Pancreas (tissue), 10 donors: ENCODE results near the gene JMJD8. TPM values are rescaled to one million over a fixed set of nuclear protein-coding genes. Genes with fewer than 3 reads are reported as not detected.

Experiments
- ATAC-seq, 4 donors: fragments of 200-7000 bp; cut with Tn5 transposase; one replicate each; pipeline versions ENCODE4 v1.8.0 to v1.9.1; 2020; ENCODE audit warnings: mild to moderate bottlenecking in 4 of 4, moderate library complexity in 4 of 4
- DNase-seq, 6 donors: peaks; one replicate each; pipeline ENCODE4 v3.0.0-alpha.2; 2020
- FAIRE-seq: peaks from 2 replicates; lab custom pipeline; 2012; peaks lifted over from hg19 to GRCh38; lab: Jason Lieb, UNC
- H3K27ac ChIP-seq, 4 donors: fragments of 200-600 bp; sonication (generic); 1 replicate in 3 of 4; 2 replicates in 1 of 4; pipeline versions ENCODE4 v1.5.0 to v1.8.0; 2020
- H3K27me3 ChIP-seq, 4 donors: fragments of 200-600 bp; one replicate each; pipeline ENCODE4 v1.8.0; 2021
- H3K36me3 ChIP-seq, 3 donors: fragments of 200-600 bp; sonication (generic) in 1 of 3; one replicate each; pipeline versions ENCODE4 v1.5.0 to v1.8.0; 2020 to 2021
- H3K4me1 ChIP-seq, 3 donors: fragments of 200-600 bp; one replicate each; pipeline ENCODE4 v1.8.0; 2021
- H3K4me3 ChIP-seq, 4 donors: fragments of 200-600 bp; sonication (generic) in 2 of 4; one replicate each; pipeline versions ENCODE4 v1.5.0 to v1.8.0; 2020 to 2021
- H3K9me3 ChIP-seq, 4 donors: fragments of 200-600 bp; one replicate each; pipeline ENCODE4 v1.8.0; 2021
- WGBS, 2 donors: extraction: QIAGEN DNeasy Blood & Tissue Kit; methylation state at CpG; one replicate each; pipeline ENCODE4 v1.1.7; 2013; 5-methylcytosine and 5-hydroxymethylcytosine counted together
- intact Hi-C, 3 donors: fragments of 100-400 bp; cut with DNase I; formaldehyde crosslinking; loops; one replicate each; pipeline versions ENCODE4 v1.11.1 to v1.14.2; 2022
- polyA plus RNA-seq, 2 donors: library from polyadenylated mRNA; stranded (reverse); fragments of 200-250 nt; gene quantifications; one replicate each; pipeline ENCODE4 v1.2.3, GENCODE V29; 2013
- total RNA-seq, 6 donors: library from RNA; stranded (reverse); fragmentation: NEBNext Ultra II Directional in 4 of 6; extraction: Animal tissue kit (Norgen Biotek cat#: 25700) in 4 of 6; gene quantifications; one replicate each; pipeline versions ENCODE4 v1.2.1 to v1.2.4, GENCODE V29; 2021 to 2023
- TF ChIP-seq, protein P1 (sequence below), 4 donors: fragments of 200-600 bp; sonication (generic) in 3 of 4; IDR thresholded peaks; one replicate each; pipeline versions ENCODE4 v1.5.0 to v1.8.0; 2021; ENCODE audit warnings: antibody characterized with exemption in 4 of 4
- donor health status: healthy with polysubstance abuse.
- donor health status: DM: no; HTN: no; CAD: no; lungs with moderate emphysema.
- donor health status: DM: no; HTN: no; CAD: no.
- donor health status: control.
- donor health status: control.
- donor health status: Bipolar disorder and iron deficiency.
- donor health status: DM: yes; HTN: yes; CAD: no.
- donor health status: DM: no; HTN: no; CAD: no.
- donor health status: DM: no; HTN: no; CAD: no.
- donor health status: DM: yes; HTN: yes; CAD: no.

JMJD8 gene
- total and polyA plus RNA-seq, 8 donors, result 25.0 to 50.2 (median 34.2) TPM

DNA sequence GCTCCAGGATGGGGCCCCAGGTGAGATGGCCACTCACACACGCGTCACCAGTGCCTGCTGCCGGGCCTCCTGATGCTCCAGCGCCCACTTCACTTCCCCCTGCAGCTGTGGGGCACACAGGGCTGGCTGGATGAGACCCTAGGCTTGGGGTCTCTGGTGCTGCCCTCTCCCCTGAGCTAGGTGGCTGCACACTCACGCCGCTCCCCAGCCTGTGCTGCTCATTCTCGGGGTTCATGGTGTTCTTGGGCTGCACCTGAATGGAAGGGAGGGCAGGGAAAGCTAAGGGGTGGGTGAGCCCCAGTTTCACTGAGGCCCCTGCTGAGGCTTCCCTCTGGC lies 40.9 kb upstream of the JMJD8 start:
- no peak overlapping the region for H3K27ac ChIP-seq
- TF ChIP-seq, protein P1, sequence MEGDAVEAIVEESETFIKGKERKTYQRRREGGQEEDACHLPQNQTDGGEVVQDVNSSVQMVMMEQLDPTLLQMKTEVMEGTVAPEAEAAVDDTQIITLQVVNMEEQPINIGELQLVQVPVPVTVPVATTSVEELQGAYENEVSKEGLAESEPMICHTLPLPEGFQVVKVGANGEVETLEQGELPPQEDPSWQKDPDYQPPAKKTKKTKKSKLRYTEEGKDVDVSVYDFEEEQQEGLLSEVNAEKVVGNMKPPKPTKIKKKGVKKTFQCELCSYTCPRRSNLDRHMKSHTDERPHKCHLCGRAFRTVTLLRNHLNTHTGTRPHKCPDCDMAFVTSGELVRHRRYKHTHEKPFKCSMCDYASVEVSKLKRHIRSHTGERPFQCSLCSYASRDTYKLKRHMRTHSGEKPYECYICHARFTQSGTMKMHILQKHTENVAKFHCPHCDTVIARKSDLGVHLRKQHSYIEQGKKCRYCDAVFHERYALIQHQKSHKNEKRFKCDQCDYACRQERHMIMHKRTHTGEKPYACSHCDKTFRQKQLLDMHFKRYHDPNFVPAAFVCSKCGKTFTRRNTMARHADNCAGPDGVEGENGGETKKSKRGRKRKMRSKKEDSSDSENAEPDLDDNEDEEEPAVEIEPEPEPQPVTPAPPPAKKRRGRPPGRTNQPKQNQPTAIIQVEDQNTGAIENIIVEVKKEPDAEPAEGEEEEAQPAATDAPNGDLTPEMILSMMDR (IDR thresholded peaks at IDR 0.05), result no peak

DNA sequence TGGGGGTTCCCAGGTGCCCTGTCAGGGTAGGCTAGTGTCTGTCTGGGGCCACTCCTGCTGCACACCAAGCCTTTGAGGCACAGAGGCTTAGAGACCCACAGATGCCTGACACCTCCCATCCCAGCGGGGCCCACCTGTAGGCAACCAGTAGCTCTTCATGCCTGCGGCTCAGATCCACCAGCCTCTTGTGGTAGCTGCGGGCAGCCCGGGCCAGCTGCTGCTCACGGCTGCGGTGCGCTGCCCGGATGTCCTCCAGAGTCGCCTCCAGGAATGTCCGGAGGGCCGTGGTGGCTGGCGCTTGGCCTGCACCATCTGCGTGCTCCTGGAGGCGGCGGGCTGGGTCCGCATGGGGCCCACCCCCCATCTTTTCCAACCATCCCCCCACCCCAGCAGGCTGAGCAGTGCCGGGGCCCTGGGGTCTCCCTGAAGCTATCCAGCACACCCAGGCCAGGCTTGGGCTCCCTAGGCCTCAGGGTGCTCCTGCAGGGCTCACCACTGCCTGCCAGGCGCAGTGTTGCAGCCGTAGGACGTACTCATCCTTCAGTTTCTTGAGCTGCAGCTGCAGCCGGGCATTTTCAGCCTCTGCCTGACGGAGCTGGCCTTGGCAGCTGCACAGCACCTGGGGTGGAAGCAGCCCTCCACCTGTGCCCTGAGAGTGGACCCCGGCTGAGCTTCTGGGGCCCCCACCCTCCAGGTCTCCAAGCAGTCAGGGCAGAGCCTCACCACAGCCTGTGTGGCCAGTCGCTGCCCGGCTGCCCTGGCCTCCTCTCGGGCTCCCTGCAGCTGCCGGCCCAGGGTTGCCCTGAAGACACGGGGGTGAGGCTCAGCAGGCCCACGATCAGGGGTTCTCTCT lies 40.3 kb upstream of the JMJD8 start:
- DNase-seq (peak in 2 of 6 donors; percentile 37 to 78), ATAC-seq (no peak), FAIRE-seq (no peak)
- H3K4me3 ChIP-seq, result no peak overlapping the region
- no peak overlapping the region for H3K27ac ChIP-seq
- TF ChIP-seq, protein P1 (IDR thresholded peaks at IDR 0.05), result no peak
- WGBS, 2 donors, result 58 to 61% methylated on average over 26 to 29 of the region's 29 CpGs
- no peaks in the 10 kb centered on the region for H3K27me3 ChIP-seq
- no peaks in the 10 kb centered on the region for H3K9me3 ChIP-seq
- no peaks in the 10 kb centered on the region for H3K36me3 ChIP-seq
- intact Hi-C loops, result no loop called here
- H3K4me1 ChIP-seq, result peaks cover 15 to 32% (median 24%) of the 10 kb centered on the region in 3 donors

More for the DNA sequence above, 40.9 kb upstream of the JMJD8 start:
- H3K4me3 ChIP-seq, result no peak overlapping the region
- H3K4me1 ChIP-seq, result peaks cover 10 to 26% (median 18%) of the 10 kb centered on the region in 3 donors
- no peaks in the 10 kb centered on the region for H3K36me3 ChIP-seq
- intact Hi-C loops, result no loop called here
- H3K27me3 ChIP-seq, result no peaks in the 10 kb centered on the region
- no peaks in the 10 kb centered on the region for H3K9me3 ChIP-seq
- FAIRE-seq (no peak), DNase-seq (no peak), ATAC-seq (no peak)
- 62 to 77% methylated on average over 7 of the region's 7 CpGs for WGBS, 2 donors

DNA sequence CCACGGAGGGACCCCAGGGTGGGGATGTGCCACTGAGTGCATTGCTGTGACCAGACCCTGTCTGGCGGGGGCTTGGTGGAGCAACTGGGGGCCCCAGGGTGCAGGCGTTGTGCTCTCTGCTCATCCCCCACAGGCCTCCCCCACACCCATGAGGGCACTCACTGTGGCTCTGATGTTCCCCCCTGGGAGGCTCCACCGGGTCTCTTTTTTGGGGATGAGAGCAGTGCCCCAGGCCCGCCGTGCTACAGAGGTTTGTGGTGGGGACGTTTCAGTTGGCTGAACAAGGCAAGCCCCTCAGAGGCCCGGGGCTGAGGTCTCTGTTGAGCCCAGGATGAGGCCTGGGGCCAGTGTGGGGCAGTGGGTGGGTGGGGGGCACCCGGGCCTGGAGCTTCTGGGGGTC lies 39.6 kb upstream of the JMJD8 start:
- FAIRE-seq (no peak), DNase-seq (peak in 1 of 6 donors; percentile 70), ATAC-seq (no peak)
- H3K36me3 ChIP-seq, result no peaks in the 10 kb centered on the region
- TF ChIP-seq, protein P1 (IDR thresholded peaks at IDR 0.05), result no peak
- H3K4me3 ChIP-seq, result no peak overlapping the region
- H3K9me3 ChIP-seq, result no peaks in the 10 kb centered on the region
- intact Hi-C loops, result no loop called here
- 78 to 83% methylated on average over 9 of the region's 9 CpGs for WGBS, 2 donors
- no peaks in the 10 kb centered on the region for H3K27me3 ChIP-seq
- H3K4me1 ChIP-seq, result peaks cover 15 to 32% (median 25%) of the 10 kb centered on the region in 3 donors
- no peak overlapping the region for H3K27ac ChIP-seq

DNA sequence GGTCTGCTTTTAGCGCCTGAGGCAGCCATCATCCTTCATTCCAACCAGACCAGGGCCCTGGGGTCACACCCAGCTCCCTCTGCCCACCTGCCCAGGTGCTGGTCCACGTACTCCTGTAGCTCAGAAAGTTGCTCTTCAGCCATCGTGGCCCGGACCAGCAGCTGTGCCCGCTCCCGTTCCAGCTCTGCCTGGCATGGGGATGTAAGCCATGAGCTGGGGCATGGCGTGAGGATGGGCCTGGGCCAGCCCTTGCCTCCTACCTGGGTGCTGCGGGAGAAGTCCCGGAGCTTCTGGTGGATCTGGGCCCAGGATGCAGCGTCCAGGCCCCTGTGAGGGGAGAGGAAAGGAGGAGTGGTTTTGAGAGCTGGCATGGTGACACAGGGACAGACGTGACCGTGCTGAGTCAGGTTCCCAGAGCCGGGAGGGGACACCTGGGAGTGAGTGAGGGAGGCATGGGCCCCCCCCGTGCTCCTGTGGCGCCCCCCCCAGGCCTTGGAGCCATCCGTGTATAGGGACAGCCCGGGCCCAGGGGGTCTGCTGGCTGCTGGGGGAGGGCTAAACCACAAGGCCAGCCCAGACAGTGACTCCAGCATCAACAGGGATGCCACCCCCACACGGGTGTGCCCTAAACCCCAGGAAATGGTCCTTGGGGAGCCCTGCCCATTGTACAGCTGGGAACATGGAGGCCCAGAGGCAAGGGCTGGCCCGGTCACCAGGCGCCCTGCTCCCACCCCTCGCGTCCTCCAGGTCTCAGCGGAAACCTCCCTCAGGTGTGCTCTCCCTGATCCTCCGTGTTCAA lies 38.9 kb upstream of the JMJD8 start:
- WGBS, 2 donors, result 84% methylated on average over 22 to 24 of the region's 24 CpGs
- FAIRE-seq (no peak), DNase-seq (peak in 2 of 6 donors; percentile 42 to 82), ATAC-seq (no peak)
- intact Hi-C loops, result no loop called here
- no peaks in the 10 kb centered on the region for H3K36me3 ChIP-seq
- H3K27ac ChIP-seq, result no peak overlapping the region
- TF ChIP-seq, protein P1 (IDR thresholded peaks at IDR 0.05), result no peak
- H3K4me3 ChIP-seq, result no peak overlapping the region
- peaks cover 15 to 26% (median 20%) of the 10 kb centered on the region in 3 donors for H3K4me1 ChIP-seq
- no peaks in the 10 kb centered on the region for H3K9me3 ChIP-seq
- no peaks in the 10 kb centered on the region for H3K27me3 ChIP-seq
